ENCODE results near the gene TMEM131L.

- no peak for TF ChIP-seq CTCF (IDR thresholded peaks at IDR 0.05; ENCODE audit: low read depth, low read length)
- TF ChIP-seq EZH2phosphoT487 (IDR thresholded peaks at IDR 0.05; ENCODE audit: low read depth), result no peak
Measured at GRCh38 chr4:153481478-153481877, 15.3 kb downstream of the TMEM131L start.
